ENCODE results near the gene PICALM.

Gene PICALM

DNA sequence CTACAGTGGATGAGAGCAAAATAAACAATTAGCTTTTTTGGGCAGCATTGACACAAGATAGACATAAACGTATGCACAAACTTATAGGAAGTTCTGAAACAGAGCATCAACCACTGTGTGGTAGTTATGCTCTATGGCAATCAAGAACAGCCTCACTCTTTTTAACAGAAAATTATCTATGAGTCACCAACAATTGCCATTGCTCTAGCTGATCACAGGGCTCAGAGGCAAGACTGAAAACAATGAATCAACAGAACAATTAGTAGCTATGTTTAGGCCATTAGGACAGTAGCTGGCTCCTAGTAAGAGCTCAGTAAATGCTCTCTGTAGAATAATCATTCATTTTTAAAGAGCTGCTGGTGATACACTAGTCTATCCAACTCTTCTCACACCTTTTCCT, 34.9 kb upstream of the PICALM start:
- Mint-ChIP-seq H3K36me3 (ENCODE audit: low read depth) (peaks cover 1% of the 10 kb centered on the region), H3K9me3 (peaks cover 11% of the 10 kb centered on the region), H3K4me3 (no peak overlapping the region), H3K27me3 (ENCODE audit: low read depth, poor library complexity) (peaks cover 3% of the 10 kb centered on the region), H3K4me1 (no peaks in the 10 kb centered on the region), H3K27ac (no peak overlapping the region)
- TF ChIP-seq, protein P1, sequence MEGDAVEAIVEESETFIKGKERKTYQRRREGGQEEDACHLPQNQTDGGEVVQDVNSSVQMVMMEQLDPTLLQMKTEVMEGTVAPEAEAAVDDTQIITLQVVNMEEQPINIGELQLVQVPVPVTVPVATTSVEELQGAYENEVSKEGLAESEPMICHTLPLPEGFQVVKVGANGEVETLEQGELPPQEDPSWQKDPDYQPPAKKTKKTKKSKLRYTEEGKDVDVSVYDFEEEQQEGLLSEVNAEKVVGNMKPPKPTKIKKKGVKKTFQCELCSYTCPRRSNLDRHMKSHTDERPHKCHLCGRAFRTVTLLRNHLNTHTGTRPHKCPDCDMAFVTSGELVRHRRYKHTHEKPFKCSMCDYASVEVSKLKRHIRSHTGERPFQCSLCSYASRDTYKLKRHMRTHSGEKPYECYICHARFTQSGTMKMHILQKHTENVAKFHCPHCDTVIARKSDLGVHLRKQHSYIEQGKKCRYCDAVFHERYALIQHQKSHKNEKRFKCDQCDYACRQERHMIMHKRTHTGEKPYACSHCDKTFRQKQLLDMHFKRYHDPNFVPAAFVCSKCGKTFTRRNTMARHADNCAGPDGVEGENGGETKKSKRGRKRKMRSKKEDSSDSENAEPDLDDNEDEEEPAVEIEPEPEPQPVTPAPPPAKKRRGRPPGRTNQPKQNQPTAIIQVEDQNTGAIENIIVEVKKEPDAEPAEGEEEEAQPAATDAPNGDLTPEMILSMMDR (IDR thresholded peaks at IDR 0.05) = no peak
- no peak for DNase-seq

DNA sequence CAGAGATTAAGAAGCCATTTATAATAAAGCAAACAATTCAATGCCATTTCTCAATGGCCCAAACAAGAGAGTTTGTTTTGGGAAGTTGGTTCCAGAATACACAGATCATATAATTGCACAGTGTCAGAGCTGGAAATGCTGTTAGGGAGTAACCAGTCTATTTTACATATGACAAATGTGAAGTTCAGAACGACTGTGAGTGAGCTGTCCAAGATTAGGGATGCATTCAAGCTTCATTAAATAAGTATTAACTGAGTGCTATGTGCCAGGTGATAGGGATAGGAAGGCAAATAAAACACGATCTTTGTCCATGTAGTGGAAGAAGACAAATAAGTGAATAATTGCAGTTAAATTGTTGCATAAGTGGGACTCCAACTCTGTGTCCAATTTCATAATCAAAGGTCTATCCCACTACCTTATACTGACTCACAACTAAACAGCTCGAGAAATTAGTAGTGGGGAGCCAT, 33.1 kb upstream of the PICALM start:
- Mint-ChIP-seq H3K27me3 (ENCODE audit: low read depth, poor library complexity) (peaks cover 3% of the 10 kb centered on the region), H3K9me3 (no peaks in the 10 kb centered on the region), H3K4me1 (no peaks in the 10 kb centered on the region), H3K36me3 (ENCODE audit: low read depth) (no peaks in the 10 kb centered on the region), H3K27ac (no peak overlapping the region), H3K4me3 (no peak overlapping the region)
- no peak for DNase-seq
- TF ChIP-seq, protein P1 (IDR thresholded peaks at IDR 0.05) = no peak

DNA sequence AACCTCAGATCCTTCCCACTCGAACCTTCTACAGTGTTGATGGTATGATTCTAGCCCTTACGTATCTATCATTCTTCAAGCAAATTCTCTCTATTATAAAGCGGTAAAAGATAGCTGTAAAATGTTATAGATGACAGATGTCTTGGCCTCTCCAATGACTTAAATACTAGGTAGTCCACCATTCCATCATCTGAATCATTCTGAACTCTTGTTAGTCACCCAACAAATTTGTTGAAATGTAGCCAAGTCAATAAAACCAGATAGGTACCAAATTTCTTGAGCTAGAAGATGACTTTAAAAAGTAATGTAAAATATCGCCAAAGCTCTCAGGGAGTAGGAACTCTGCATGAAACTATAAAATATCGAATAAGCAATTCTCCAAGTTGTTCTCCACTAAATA, 32.6 kb upstream of the PICALM start:
- Mint-ChIP-seq H3K4me1 (no peaks in the 10 kb centered on the region), H3K27ac (no peak overlapping the region), H3K4me3 (no peak overlapping the region), H3K9me3 (no peaks in the 10 kb centered on the region), H3K27me3 (ENCODE audit: low read depth, poor library complexity) (peaks cover 3% of the 10 kb centered on the region), H3K36me3 (ENCODE audit: low read depth) (no peaks in the 10 kb centered on the region)
- no peak for DNase-seq
- TF ChIP-seq, protein P1 (IDR thresholded peaks at IDR 0.05) = no peak

DNA sequence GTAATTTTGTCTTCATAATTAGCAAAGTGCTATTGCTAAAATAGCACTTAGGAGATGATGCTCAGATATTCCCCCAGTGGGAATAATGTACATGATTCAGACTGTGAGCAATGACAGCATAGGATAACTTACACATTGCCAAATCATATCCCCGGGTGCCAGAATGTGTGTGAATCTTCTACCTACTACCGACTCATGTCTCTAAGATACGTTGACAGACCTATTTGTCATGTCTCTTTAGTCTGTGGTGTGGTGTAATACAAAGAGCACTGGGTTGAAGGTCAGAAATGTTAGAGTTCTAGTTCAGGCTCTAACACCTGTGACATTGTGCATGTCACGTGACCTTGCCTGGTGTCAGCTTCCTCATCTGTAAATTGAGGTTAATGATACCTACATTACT, 31.0 kb upstream of the PICALM start:
- Mint-ChIP-seq H3K4me1 (no peaks in the 10 kb centered on the region), H3K27ac (no peak overlapping the region), H3K9me3 (no peaks in the 10 kb centered on the region), H3K27me3 (ENCODE audit: low read depth, poor library complexity) (peaks cover 3% of the 10 kb centered on the region), H3K4me3 (no peak overlapping the region), H3K36me3 (ENCODE audit: low read depth) (no peaks in the 10 kb centered on the region)
- no peak for DNase-seq
- TF ChIP-seq, protein P1 (IDR thresholded peaks at IDR 0.05) = no peak

DNA sequence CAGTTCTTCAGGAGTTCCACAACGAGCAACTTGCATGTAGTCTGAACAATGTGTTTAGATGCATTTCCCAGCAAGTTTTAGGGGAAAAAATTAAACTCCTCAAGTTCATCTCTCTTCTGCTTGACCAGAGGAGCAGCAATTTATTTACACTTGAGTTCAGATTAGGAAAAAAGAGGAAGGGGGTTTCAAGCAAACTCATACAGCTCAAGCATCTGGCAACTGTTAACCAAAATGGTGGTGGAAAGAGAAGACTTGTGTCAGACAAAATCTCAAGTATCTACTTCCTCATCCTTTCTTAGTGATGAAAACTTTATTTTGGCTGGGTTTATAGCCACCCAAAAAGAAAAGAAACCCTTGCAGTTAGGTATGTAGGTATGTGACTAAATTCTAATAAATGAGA, 29.1 kb upstream of the PICALM start:
- Mint-ChIP-seq H3K27ac (no peak overlapping the region), H3K27me3 (ENCODE audit: low read depth, poor library complexity) (no peaks in the 10 kb centered on the region), H3K4me1 (no peaks in the 10 kb centered on the region), H3K9me3 (no peaks in the 10 kb centered on the region), H3K4me3 (no peak overlapping the region), H3K36me3 (ENCODE audit: low read depth) (no peaks in the 10 kb centered on the region)
- DNase-seq = no peak
- TF ChIP-seq, protein P1 (IDR thresholded peaks at IDR 0.05) = no peak

DNA sequence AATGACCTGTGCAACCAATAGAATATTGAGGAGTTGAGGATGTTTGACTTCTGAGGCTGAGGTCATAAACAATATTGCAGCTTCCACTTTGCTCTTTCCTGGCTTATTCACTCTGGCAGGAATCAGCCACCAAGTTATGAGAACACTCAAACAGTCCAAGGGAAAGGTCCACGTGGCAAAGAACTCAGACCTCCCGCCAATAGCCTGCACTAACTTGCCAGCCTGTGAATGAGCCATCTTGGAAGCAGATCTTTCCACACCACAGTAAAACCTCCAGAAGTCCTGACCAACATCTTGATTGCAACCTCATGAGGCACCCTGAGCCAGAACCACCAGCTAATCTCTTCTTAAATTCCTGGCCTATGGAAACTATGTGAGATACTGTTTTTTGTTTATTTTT, 22.7 kb upstream of the PICALM start:
- Mint-ChIP-seq H3K4me1 (no peaks in the 10 kb centered on the region), H3K36me3 (ENCODE audit: low read depth) (no peaks in the 10 kb centered on the region), H3K27me3 (ENCODE audit: low read depth, poor library complexity) (no peaks in the 10 kb centered on the region), H3K4me3 (no peak overlapping the region), H3K9me3 (peaks cover 3% of the 10 kb centered on the region), H3K27ac (no peak overlapping the region)
- TF ChIP-seq, protein P1 (IDR thresholded peaks at IDR 0.05) = no peak
- DNase-seq = no peak

Data from nephron progenitor cell (in vitro differentiated cells).